GM19043 (cell line): ENCODE measurements around the gene FLACC1.
"Not testable (repeated sequence)": the region's sequence is repeated elsewhere in the genome, so short reads cannot be mapped to it uniquely, and the experiment has no call there.

Experiments used
- ATAC-seq: cut with Tn5 transposase; IDR thresholded peaks from one replicate; pipeline ENCODE4 v1.9.1; 2021; ENCODE audit warnings: low read depth; ENCODE audit not compliant: unreplicated experiment

FLACC1 gene

GRCh38 chr2:201349601-201350000 lies 7.5 kb downstream of the FLACC1 start:
- no peak for ATAC-seq

GRCh38 chr2:201348758-201349157 lies 8.4 kb downstream of the FLACC1 start:
- no peak for ATAC-seq

GRCh38 chr2:201347138-201347537 lies 10.0 kb downstream of the FLACC1 start:
- ATAC-seq, result no peak

GRCh38 chr2:201345625-201346213 lies 11.4 kb downstream of the FLACC1 start:
- no peak for ATAC-seq

GRCh38 chr2:201344663-201345366 lies 12.3 kb downstream of the FLACC1 start:
- peak; percentile 90 for ATAC-seq

- no peak for ATAC-seq
Measured at GRCh38 chr2:201343559-201343958, 13.6 kb downstream of the FLACC1 start.

GRCh38 chr2:201342923-201343322 lies 14.2 kb downstream of the FLACC1 start:
- no peak for ATAC-seq

- ATAC-seq, result no peak
Measured at GRCh38 chr2:201329409-201329808, 27.7 kb downstream of the FLACC1 start.

GRCh38 chr2:201327678-201328077 lies 29.5 kb downstream of the FLACC1 start:
- ATAC-seq, result no peak

GRCh38 chr2:201322772-201323171 lies 34.4 kb downstream of the FLACC1 start:
- ATAC-seq, result no peak

- no peak for ATAC-seq
Measured at GRCh38 chr2:201320701-201321100, 36.4 kb downstream of the FLACC1 start.

- no peak for ATAC-seq
Measured at GRCh38 chr2:201320257-201320656, 36.9 kb downstream of the FLACC1 start.

GRCh38 chr2:201319511-201319910 lies 37.6 kb downstream of the FLACC1 start:
- no peak for ATAC-seq

GRCh38 chr2:201313362-201313761 lies 43.8 kb downstream of the FLACC1 start:
- ATAC-seq, result no peak

- ATAC-seq, result no peak
Measured at GRCh38 chr2:201308914-201309313, 48.2 kb downstream of the FLACC1 start.

- no peak for ATAC-seq
Measured at GRCh38 chr2:201307876-201308275, 49.3 kb downstream of the FLACC1 start.

- ATAC-seq, result not testable (repeated sequence)
Measured at GRCh38 chr2:201299929-201300328, 57.2 kb downstream of the FLACC1 start.

- no peak for ATAC-seq
Measured at GRCh38 chr2:201298462-201299052, 58.6 kb downstream of the FLACC1 start.

GRCh38 chr2:201290457-201291148 lies 66.5 kb downstream of the FLACC1 start:
- ATAC-seq, result not testable (repeated sequence)

- ATAC-seq, result no peak
Measured at GRCh38 chr2:201285499-201285898, 71.6 kb downstream of the FLACC1 start.
